ENCODE measurements around the gene RPRD1B.

DNA sequence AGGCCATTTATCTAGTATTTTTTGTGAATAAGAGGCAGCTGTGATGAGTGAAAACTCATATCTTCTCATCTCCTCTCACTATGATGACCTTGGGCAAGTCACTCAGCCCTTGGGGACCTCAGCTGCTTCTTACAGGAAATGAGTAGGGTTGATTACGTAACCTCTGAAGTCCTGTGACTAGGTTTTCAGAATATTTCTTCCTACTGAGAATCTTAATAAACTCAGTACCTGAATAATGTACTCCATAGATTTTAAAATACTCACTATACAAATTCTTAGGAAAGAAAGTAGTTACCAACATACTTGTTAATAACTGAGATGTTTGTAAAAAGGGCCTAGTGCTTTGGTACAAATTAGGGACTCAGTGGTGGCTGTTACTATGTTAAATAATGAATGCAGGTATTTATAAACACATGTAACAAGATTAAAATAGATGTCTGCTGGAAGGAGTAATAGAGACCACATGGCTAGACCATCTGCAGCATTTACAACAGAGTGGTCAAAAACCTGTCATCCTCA is 60.9 kb downstream of the RPRD1B start:
- TF ChIP-seq, protein P1, sequence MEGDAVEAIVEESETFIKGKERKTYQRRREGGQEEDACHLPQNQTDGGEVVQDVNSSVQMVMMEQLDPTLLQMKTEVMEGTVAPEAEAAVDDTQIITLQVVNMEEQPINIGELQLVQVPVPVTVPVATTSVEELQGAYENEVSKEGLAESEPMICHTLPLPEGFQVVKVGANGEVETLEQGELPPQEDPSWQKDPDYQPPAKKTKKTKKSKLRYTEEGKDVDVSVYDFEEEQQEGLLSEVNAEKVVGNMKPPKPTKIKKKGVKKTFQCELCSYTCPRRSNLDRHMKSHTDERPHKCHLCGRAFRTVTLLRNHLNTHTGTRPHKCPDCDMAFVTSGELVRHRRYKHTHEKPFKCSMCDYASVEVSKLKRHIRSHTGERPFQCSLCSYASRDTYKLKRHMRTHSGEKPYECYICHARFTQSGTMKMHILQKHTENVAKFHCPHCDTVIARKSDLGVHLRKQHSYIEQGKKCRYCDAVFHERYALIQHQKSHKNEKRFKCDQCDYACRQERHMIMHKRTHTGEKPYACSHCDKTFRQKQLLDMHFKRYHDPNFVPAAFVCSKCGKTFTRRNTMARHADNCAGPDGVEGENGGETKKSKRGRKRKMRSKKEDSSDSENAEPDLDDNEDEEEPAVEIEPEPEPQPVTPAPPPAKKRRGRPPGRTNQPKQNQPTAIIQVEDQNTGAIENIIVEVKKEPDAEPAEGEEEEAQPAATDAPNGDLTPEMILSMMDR (IDR thresholded peaks at IDR 0.05): no peak
- TF ChIP-seq POLR2A (IDR thresholded peaks at IDR 0.05): no peak

Measured in Peyer's patch (tissue), 4 donors.